A549 (cell line): Measurements from ENCODE around the gene ST6GAL1. TPM values are rescaled to one million over a fixed set of nuclear protein-coding genes. Genes with fewer than 3 reads are reported as not detected.

Source experiments
- ATAC-seq, 2 experiments: fragments of 200-7000 bp in 1 of 2; fragments of >200 bp in 1 of 2; cut with Nextera tagmentation in 1 of 2; cut with Tn5 transposase in 1 of 2; 3 replicates each; pipeline versions ENCODE4 v1.8.0 to v1.9.1; 2018 to 2020; ENCODE audit warnings: mild to moderate bottlenecking in 1 of 2, moderate library complexity in 1 of 2
- CTCF ChIA-PET: fragments of 300-600 bp; sonication (Branson Sonifier 250); formaldehyde crosslinking; extraction: SDS; loops from one replicate; lab custom pipeline; 2021; ENCODE audit warnings: antibody characterized with exemption, inconsistent platforms; lab: Yijun Ruan, JAX
- POLR2A ChIA-PET: fragments of 350-600 bp; formaldehyde crosslinking; extraction: SDS; loops from one replicate; lab custom pipeline; 2021; ENCODE audit warnings: antibody characterized with exemption, inconsistent platforms; lab: Yijun Ruan, JAX
- DNase-seq, 2 experiments: peaks; one replicate each; pipeline versions ENCODE4 v3.0.0 to v3.0.0-alpha.2; 2011 to 2016; ENCODE audit warnings: low read depth in 1 of 2, low spot score in 1 of 2
- FAIRE-seq: peaks from 2 replicates; lab custom pipeline; 2011; peaks lifted over from hg19 to GRCh38; lab: Jason Lieb, UNC
- H3K27ac ChIP-seq, 2 experiments: fragments of >200 bp; sonication (Bioruptor Twin); formaldehyde crosslinking; 3 replicates each; pipeline ENCODE4 v1.5.1; 2016 to 2017
- H3K4me1 ChIP-seq: fragments of >200 bp; sonication (Bioruptor Twin); formaldehyde crosslinking; 3 replicates; pipeline ENCODE4 v1.6.1; 2016
- H3K4me2 ChIP-seq: fragments of >200 bp; sonication (Bioruptor Twin); formaldehyde crosslinking; 3 replicates; pipeline ENCODE4 v1.6.1; 2016
- H3K4me3 ChIP-seq: fragments of >200 bp; sonication (Bioruptor Twin); formaldehyde crosslinking; 3 replicates; pipeline ENCODE4 v1.5.1; 2016
- H3K9me3 ChIP-seq: fragments of >200 bp; sonication (Bioruptor Twin); formaldehyde crosslinking; 3 replicates; pipeline ENCODE4 v1.6.1; 2016
- CBX8 ChIP-seq: fragments of 200-600 bp; sonication (generic); IDR thresholded peaks from 2 replicates; pipeline ENCODE4 v1.6.1; 2016
- CEBPB ChIP-seq, 2 experiments: fragments of >200 bp in 1 of 2; sonication (Bioruptor Twin) in 1 of 2; formaldehyde crosslinking in 1 of 2; IDR thresholded peaks; 2 replicates each; pipeline ENCODE4 v1.6.1; 2012 to 2016
- CHD4 ChIP-seq: fragments of 200-600 bp; sonication (generic); IDR thresholded peaks from 2 replicates; pipeline ENCODE4 v1.6.1; 2016; ENCODE audit warnings: antibody characterized with exemption, mild to moderate bottlenecking, borderline replicate concordance
- EHF ChIP-seq: fragments of 250-450 bp; sonication (Bioruptor Pico); IDR thresholded peaks from 2 replicates; pipeline ENCODE4 v1.5.0; 2020; ENCODE audit warnings: mild to moderate bottlenecking
- EHMT2 ChIP-seq: fragments of 200-600 bp; sonication (generic); IDR thresholded peaks from 2 replicates; pipeline ENCODE4 v1.6.1; 2016; ENCODE audit warnings: antibody characterized with exemption, low read depth, mild to moderate bottlenecking, moderate library complexity
- ESRRA ChIP-seq: fragments of 150-350 bp; IDR thresholded peaks from 2 replicates; pipeline ENCODE4 v1.6.1; 2014; ENCODE audit warnings: mild to moderate bottlenecking, low read length, borderline replicate concordance
- FOSL2 ChIP-seq, 2 experiments: fragments of 450-650 bp in 1 of 2; fragments of >200 bp in 1 of 2; sonication (Bioruptor Twin) in 1 of 2; formaldehyde crosslinking; IDR thresholded peaks; 2 replicates each; pipeline versions ENCODE4 v1.5.0 to v1.6.1; 2016 to 2020; ENCODE audit warnings: mild to moderate bottlenecking in 1 of 2, moderate library complexity in 1 of 2
- HDAC2 ChIP-seq: fragments of 200-600 bp; sonication (generic); IDR thresholded peaks from 2 replicates; pipeline ENCODE4 v1.6.1; 2016
- JUNB ChIP-seq: fragments of >200 bp; sonication (Bioruptor Twin); formaldehyde crosslinking; IDR thresholded peaks from 2 replicates; pipeline ENCODE4 v1.6.1; 2016
- MAFK ChIP-seq: fragments of 450-650 bp; IDR thresholded peaks from 2 replicates; pipeline ENCODE4 v1.6.1; 2014; ENCODE audit not compliant: partially characterized antibody
- MAZ ChIP-seq: fragments of 150-350 bp; IDR thresholded peaks from 2 replicates; pipeline ENCODE4 v1.6.1; 2014; ENCODE audit warnings: antibody characterized with exemption, low read depth, low read length, borderline replicate concordance
- MYC ChIP-seq: IDR thresholded peaks from 2 replicates; pipeline ENCODE4 v1.6.1; 2012; ENCODE audit warnings: mild to moderate bottlenecking, inconsistent platforms, low read length, improper control_type of control experiment, borderline replicate concordance
- NR3C1 ChIP-seq: fragments of >200 bp; sonication (Bioruptor Twin); formaldehyde crosslinking; IDR thresholded peaks from 3 replicates; pipeline ENCODE4 v1.6.1; 2017
- POLR2A ChIP-seq: IDR thresholded peaks from 2 replicates; pipeline ENCODE4 v1.6.1; 2012; ENCODE audit warnings: mild to moderate bottlenecking, low read length
- POLR2AphosphoS2 ChIP-seq: conservative IDR thresholded peaks from 2 replicates; pipeline ENCODE4 v1.6.1; 2012; ENCODE audit warnings: low read length, improper control_type of control experiment, inconsistent platforms
- RCOR1 ChIP-seq: fragments of 150-350 bp; IDR thresholded peaks from 2 replicates; pipeline ENCODE4 v1.6.1; 2014; ENCODE audit warnings: antibody characterized with exemption, low read length, low read depth
- SREBF2 ChIP-seq: fragments of 450-650 bp; IDR thresholded peaks from 2 replicates; pipeline ENCODE4 v1.6.1; 2014; ENCODE audit warnings: mild to moderate bottlenecking, moderate library complexity
- TFCP2L1 ChIP-seq: fragments of 250-450 bp; sonication (Bioruptor Pico); IDR thresholded peaks from 2 replicates; pipeline ENCODE4 v1.5.0; 2021; ENCODE audit warnings: mild to moderate bottlenecking
- ZC3H11A ChIP-seq: fragments of 450-650 bp; IDR thresholded peaks from 2 replicates; pipeline ENCODE4 v1.6.1; 2014; ENCODE audit warnings: antibody characterized with exemption, mild to moderate bottlenecking
- ZFP36 ChIP-seq: fragments of 450-650 bp; IDR thresholded peaks from 2 replicates; pipeline ENCODE4 v1.6.1; 2014; ENCODE audit warnings: borderline replicate concordance; ENCODE audit not compliant: partially characterized antibody
- WGBS: methylation state at CpG from one replicate; pipeline ENCODE4 v1.1.6; 2017; ENCODE audit errors: missing lambda C conversion rate; 5-methylcytosine and 5-hydroxymethylcytosine counted together
- polyA plus RNA-seq, 4 experiments: library from polyadenylated mRNA; depleted of rRNA in 3 of 4; stranded (reverse); fragments of >200 nt; fragmentation: RNase III in 1 of 4; extraction: RNeasy Plus Mini Kit Qiagen cat#74134 plus additional on column Dnase treatment in 1 of 4; gene quantifications; 2 replicates in 3 of 4; 3 replicates in 1 of 4; pipeline ENCODE4 v1.2.3, GENCODE V29; 2011 to 2017
- TF ChIP-seq, protein P1 (sequence below): IDR thresholded peaks from 2 replicates; pipeline ENCODE4 v1.6.1; 2012
- TF ChIP-seq, protein P2 (sequence below): fragments of >200 bp; sonication (Bioruptor Twin); formaldehyde crosslinking; IDR thresholded peaks from 2 replicates; pipeline ENCODE4 v1.6.1; 2016
- TF ChIP-seq, protein P3 (sequence below): fragments of 150-350 bp; IDR thresholded peaks from 2 replicates; pipeline ENCODE4 v1.6.1; 2014; ENCODE audit warnings: low read depth, mild to moderate bottlenecking, low read length
- TF ChIP-seq, protein P4 (sequence below): fragments of 450-650 bp; IDR thresholded peaks from 2 replicates; pipeline ENCODE4 v1.6.1; 2014; ENCODE audit warnings: antibody characterized with exemption

Gene ST6GAL1
- polyA plus RNA-seq, 2 of the 4 experiments (the other 2 are of a cell fraction), result 3.9 to 6.5 TPM

DNA sequence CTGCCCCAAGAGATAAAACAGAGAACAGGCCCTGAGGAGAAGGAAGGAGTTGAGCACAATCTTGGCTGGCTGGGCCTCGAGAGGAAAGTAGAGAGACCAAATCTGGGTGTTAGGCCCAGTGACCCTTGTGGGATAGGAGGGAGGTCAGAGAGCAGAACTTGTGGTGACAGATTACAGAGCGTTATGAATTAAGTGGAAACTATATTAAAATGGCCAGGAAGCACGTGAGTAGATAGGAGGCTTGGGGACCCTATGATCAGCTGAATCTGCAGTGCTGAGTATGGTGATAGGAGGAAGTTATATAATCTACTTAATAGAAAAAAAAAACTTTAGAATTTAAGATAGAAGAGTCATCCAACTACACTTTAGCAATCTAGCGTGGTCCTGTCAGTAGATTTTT, 30.0 kb downstream of the ST6GAL1 start:
- ChIA-PET POLR2A (no interaction called here), CTCF (no interaction called here)
- no peak for FAIRE-seq
- Histone ChIP-seq H3K9me3 (no peaks in the 10 kb centered on the region), H3K4me1 (no peaks in the 10 kb centered on the region), H3K4me2 (no peak overlapping the region), H3K4me3 (no peak overlapping the region), H3K27ac (no peak overlapping the region)
- no peak for TF ChIP-seq SREBF2
- no peak for TF ChIP-seq ZFP36
- no peak for TF ChIP-seq CEBPB (IDR thresholded peaks at IDR 0.05)
- TF ChIP-seq MAFK, result no peak
- no peak for TF ChIP-seq HDAC2
- WGBS, result 85% methylated on average over 4 of the region's 4 CpGs
- no peak for ATAC-seq
- DNase-seq, result no peak

DNA sequence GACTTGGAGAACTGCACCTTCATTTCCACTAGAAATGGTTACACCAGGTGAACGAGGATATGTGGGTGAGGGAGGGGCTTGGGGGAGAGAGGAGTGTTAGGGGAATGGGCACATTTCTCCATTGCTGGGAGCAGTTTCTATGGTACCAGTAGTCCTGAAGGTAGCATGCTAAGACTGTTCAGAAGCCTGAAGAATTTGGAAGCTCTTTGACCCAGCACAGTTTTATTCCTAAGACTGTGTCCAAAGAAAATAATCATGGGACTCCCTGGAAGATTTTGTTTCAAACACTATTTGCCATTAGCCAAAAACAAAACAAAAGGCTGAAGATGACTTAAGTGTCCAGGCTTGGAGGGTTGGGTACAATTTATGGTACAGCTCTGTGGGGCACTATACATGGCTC, 32.1 kb downstream of the ST6GAL1 start:
- DNase-seq (no peak), ATAC-seq (no peak), FAIRE-seq (no peak)
- ChIA-PET POLR2A (no interaction called here), CTCF (interaction anchor here (1.0 kb wide), 1 partner anchor 113 kb away, joined by 4 read pairs; no protein-coding TSS in a partner anchor)
- Histone ChIP-seq H3K4me2 (no peak overlapping the region), H3K9me3 (no peaks in the 10 kb centered on the region), H3K4me3 (no peak overlapping the region), H3K4me1 (no peaks in the 10 kb centered on the region), H3K27ac (no peak overlapping the region)
- TF ChIP-seq FOSL2 (IDR thresholded peaks at IDR 0.05), result no peak
- no peak for TF ChIP-seq FOSL2 (CRISPR knock-in tag; IDR thresholded peaks at IDR 0.05)
- TF ChIP-seq ZFP36, result no peak
- TF ChIP-seq, protein P1, sequence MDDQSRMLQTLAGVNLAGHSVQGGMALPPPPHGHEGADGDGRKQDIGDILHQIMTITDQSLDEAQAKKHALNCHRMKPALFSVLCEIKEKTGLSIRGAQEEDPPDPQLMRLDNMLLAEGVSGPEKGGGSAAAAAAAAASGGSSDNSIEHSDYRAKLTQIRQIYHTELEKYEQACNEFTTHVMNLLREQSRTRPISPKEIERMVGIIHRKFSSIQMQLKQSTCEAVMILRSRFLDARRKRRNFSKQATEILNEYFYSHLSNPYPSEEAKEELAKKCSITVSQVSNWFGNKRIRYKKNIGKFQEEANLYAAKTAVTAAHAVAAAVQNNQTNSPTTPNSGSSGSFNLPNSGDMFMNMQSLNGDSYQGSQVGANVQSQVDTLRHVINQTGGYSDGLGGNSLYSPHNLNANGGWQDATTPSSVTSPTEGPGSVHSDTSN, result no peak
- no peak for TF ChIP-seq CBX8
- TF ChIP-seq NR3C1, result no peak
- TF ChIP-seq ESRRA, result no peak
- no peak for TF ChIP-seq CHD4
- TF ChIP-seq, protein P2, sequence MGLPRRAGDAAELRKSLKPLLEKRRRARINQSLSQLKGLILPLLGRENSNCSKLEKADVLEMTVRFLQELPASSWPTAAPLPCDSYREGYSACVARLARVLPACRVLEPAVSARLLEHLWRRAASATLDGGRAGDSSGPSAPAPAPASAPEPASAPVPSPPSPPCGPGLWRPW, result no peak
- TF ChIP-seq MAZ, result no peak
- TF ChIP-seq, protein P3, sequence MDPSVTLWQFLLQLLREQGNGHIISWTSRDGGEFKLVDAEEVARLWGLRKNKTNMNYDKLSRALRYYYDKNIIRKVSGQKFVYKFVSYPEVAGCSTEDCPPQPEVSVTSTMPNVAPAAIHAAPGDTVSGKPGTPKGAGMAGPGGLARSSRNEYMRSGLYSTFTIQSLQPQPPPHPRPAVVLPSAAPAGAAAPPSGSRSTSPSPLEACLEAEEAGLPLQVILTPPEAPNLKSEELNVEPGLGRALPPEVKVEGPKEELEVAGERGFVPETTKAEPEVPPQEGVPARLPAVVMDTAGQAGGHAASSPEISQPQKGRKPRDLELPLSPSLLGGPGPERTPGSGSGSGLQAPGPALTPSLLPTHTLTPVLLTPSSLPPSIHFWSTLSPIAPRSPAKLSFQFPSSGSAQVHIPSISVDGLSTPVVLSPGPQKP, result no peak
- TF ChIP-seq SREBF2, result no peak
- no peak for TF ChIP-seq POLR2A
- no peak for TF ChIP-seq JUNB
- no peak for TF ChIP-seq RCOR1
- no peak for TF ChIP-seq TFCP2L1 (CRISPR knock-in tag)
- TF ChIP-seq, protein P4, sequence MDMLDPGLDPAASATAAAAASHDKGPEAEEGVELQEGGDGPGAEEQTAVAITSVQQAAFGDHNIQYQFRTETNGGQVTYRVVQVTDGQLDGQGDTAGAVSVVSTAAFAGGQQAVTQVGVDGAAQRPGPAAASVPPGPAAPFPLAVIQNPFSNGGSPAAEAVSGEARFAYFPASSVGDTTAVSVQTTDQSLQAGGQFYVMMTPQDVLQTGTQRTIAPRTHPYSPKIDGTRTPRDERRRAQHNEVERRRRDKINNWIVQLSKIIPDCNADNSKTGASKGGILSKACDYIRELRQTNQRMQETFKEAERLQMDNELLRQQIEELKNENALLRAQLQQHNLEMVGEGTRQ, result no peak
- no peak for TF ChIP-seq ZC3H11A
- no peak for TF ChIP-seq MYC
- 67% methylated on average over 1 of the region's 1 CpG for WGBS

DNA sequence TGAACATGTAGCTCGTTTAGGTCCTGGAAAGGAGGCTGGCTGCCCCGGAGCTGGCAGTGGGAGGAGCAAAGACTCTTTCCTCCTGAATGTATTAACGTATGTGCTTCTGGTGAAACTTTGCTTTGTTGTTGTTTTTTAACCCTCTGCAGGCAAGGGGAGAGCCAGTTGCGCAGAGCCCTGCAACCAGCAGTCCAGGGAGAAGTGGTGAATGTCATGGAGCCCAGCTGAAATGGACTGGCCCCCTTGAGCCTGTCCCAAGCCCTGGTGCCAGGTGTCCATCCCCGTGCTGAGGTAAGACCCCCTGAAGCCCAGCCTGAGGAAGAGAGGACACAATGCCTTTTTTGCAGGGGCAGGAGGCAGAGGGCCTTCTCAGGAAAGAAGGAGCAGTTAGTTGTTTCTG, 33.3 kb downstream of the ST6GAL1 start:
- CTCF ChIA-PET, result interaction anchor here (1.2 kb wide), 1 partner anchor 10 kb away, joined by 3 read pairs; no protein-coding TSS in a partner anchor
- ATAC-seq, result no peak
- DNase-seq, result no peak

More for the DNA sequence above, 33.3 kb downstream of the ST6GAL1 start:
- H3K4me1 ChIP-seq, result no peaks in the 10 kb centered on the region
- no peak for FAIRE-seq
- H3K27ac ChIP-seq, result no peak overlapping the region
- no peak for TF ChIP-seq EHMT2
- TF ChIP-seq ZFP36, result no peak
- no peak for TF ChIP-seq EHF (CRISPR knock-in tag)
- TF ChIP-seq CBX8, result no peak
- TF ChIP-seq POLR2AphosphoS2, result no peak
- no peak overlapping the region for H3K4me3 ChIP-seq
- WGBS, result 65% methylated on average over 4 of the region's 5 CpGs
- POLR2A ChIA-PET, result no interaction called here
- no peak overlapping the region for H3K4me2 ChIP-seq
- no peaks in the 10 kb centered on the region for H3K9me3 ChIP-seq
